ENCODE measurements around the gene MSX1.

MSX1 gene

DNA sequence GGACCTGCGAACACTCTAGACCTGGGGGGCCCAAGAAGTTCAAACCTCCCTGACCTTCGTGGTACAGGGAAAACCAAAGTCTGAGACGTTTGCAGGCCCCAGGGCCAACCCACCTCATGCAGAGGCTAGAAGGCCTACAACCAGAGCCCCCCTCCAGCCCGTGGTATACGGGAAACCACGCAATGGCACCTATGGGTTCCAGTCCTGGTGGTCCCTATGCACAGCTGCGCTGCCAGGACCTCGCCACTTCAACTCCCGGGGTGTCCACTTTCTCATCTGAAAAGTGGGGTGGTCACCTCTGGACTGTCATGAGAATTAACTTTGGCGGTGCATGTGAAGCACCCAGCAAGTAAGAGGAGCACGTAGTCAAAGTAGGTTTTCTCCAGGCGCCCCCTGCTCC, 8.4 kb upstream of the MSX1 start:
- H3K4me3 ChIP-seq (IDR thresholded peaks at IDR 0.05; ENCODE audit: insufficient read depth, low read depth, low read length) = no peak overlapping the region
- H3K27me3 ChIP-seq (ENCODE audit: insufficient read depth, low read depth) = peaks cover 7% of the 10 kb centered on the region; the same call in 1 of the 2 replicates
- H3K36me3 ChIP-seq (ENCODE audit: insufficient read depth) = no peaks in the 10 kb centered on the region
- H3K27ac ChIP-seq = no peak overlapping the region
- H4K20me1 ChIP-seq (ENCODE audit: insufficient read depth) = no peaks in the 10 kb centered on the region
- H3K9ac ChIP-seq = no peak overlapping the region
- no peaks in the 10 kb centered on the region for H3K79me2 ChIP-seq (ENCODE audit: insufficient read depth, low read depth)
- TF ChIP-seq, protein P1, sequence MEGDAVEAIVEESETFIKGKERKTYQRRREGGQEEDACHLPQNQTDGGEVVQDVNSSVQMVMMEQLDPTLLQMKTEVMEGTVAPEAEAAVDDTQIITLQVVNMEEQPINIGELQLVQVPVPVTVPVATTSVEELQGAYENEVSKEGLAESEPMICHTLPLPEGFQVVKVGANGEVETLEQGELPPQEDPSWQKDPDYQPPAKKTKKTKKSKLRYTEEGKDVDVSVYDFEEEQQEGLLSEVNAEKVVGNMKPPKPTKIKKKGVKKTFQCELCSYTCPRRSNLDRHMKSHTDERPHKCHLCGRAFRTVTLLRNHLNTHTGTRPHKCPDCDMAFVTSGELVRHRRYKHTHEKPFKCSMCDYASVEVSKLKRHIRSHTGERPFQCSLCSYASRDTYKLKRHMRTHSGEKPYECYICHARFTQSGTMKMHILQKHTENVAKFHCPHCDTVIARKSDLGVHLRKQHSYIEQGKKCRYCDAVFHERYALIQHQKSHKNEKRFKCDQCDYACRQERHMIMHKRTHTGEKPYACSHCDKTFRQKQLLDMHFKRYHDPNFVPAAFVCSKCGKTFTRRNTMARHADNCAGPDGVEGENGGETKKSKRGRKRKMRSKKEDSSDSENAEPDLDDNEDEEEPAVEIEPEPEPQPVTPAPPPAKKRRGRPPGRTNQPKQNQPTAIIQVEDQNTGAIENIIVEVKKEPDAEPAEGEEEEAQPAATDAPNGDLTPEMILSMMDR (conservative IDR thresholded peaks at IDR 0.05; ENCODE audit: low read depth, low read length) = no peak
- no peaks in the 10 kb centered on the region for H3K4me1 ChIP-seq (ENCODE audit: low read depth, poor library complexity, severe bottlenecking)
- no peak overlapping the region for H3K4me2 ChIP-seq
- H2AFZ ChIP-seq (ENCODE audit: low read depth) = no peak overlapping the region

DNA sequence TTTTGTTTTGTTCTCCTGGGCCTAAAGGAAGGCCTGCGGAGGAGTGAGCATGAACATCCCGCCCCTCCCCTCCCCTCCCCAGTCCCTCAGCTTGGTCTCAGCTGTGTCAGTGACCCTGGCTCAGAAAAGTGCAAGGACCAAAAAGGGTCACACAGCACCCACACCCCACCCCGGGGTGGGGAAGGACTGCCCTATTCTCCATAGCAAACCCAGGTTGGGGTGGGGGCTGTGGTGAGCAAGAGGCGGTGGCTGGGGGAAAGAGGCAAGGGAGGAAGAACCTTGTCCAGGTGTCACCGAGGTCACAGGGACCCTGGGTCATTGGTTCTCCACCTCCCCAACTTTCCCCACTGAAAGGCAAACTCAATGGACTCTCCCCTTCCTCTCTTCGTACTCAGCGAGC, 7.6 kb upstream of the MSX1 start:
- Histone ChIP-seq H2AFZ (ENCODE audit: low read depth) (no peak overlapping the region), H3K9ac (no peak overlapping the region), H3K79me2 (ENCODE audit: insufficient read depth, low read depth) (no peaks in the 10 kb centered on the region), H3K36me3 (ENCODE audit: insufficient read depth) (no peaks in the 10 kb centered on the region), H4K20me1 (ENCODE audit: insufficient read depth) (no peaks in the 10 kb centered on the region), H3K4me3 (IDR thresholded peaks at IDR 0.05; ENCODE audit: insufficient read depth, low read depth, low read length) (no peak overlapping the region), H3K4me2 (no peak overlapping the region), H3K27ac (no peak overlapping the region), H3K27me3 (ENCODE audit: insufficient read depth, low read depth) (peaks cover 13% of the 10 kb centered on the region), H3K4me1 (ENCODE audit: low read depth, poor library complexity, severe bottlenecking) (no peaks in the 10 kb centered on the region)
- TF ChIP-seq, protein P1 (conservative IDR thresholded peaks at IDR 0.05; ENCODE audit: low read depth, low read length) = no peak

DNA sequence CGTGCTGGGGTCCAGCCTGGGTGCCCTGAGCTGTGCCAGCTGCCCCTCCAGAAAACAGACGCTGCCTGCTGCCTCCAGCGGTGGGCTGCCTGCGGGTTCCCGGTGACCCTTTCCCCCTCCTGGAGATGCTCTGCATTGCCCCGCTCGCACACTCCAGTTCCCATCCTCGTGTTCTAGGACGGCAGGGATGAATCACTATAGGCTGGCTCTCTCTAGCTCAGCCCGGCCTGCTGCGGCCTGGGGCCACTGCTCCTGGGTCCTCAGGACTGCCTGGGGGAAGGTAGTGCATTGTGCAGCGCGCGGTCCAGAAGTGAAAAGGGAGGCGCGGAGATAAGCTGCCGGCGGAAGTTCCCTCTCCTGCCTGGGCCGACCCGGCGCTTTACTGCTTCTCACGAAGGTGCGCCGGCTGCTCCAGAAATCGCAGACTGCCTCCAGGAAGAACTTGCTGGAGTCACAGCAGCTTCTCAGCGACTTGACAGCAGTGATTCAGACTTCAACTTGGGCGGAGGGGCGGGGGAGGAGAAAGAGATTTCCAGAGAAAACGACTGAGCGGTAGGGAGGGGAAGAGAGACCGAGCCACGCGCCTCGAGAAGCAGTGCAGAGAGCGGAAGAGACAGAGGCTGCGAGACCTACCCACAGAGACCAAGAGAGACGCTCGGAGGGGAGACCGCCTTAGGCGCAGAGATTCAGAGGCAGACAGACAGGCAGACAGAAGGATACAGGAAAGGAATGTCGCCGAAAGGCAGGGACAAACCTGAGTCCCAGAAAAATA, 6.7 kb upstream of the MSX1 start:
- Histone ChIP-seq H3K9ac (no peak overlapping the region), H3K36me3 (ENCODE audit: insufficient read depth) (no peaks in the 10 kb centered on the region), H4K20me1 (ENCODE audit: insufficient read depth) (no peaks in the 10 kb centered on the region), H2AFZ (ENCODE audit: low read depth) (no peak overlapping the region), H3K27me3 (ENCODE audit: insufficient read depth, low read depth) (peaks cover 15% of the 10 kb centered on the region), H3K4me1 (ENCODE audit: low read depth, poor library complexity, severe bottlenecking) (no peaks in the 10 kb centered on the region), H3K79me2 (ENCODE audit: insufficient read depth, low read depth) (no peaks in the 10 kb centered on the region), H3K4me2 (no peak overlapping the region), H3K27ac (no peak overlapping the region), H3K4me3 (IDR thresholded peaks at IDR 0.05; ENCODE audit: insufficient read depth, low read depth, low read length) (no peak overlapping the region)
- TF ChIP-seq, protein P1 (conservative IDR thresholded peaks at IDR 0.05; ENCODE audit: low read depth, low read length) = no peak

DNA sequence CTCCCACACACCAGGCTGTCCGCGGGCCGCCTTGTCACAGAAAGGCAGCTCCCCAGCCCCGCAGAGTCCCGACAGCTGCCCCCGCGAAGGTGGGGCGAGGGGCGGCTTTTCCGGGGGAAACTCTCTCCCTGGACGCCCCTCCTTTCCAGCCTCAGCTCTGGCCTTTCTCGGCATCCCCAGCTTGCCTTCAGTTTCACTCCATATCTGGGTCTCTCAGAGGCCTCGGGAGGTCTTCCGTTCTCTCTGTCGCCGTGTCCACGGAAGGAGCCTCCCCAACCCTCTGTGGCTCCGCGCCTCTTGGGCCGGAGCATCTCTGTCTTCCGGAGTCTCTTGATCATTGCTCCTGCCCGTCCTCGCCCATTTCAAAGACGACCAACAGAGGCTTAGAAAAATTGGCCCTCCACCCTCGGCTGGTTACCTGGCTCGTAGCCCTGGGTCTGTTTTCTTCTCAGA, 6.1 kb upstream of the MSX1 start:
- Histone ChIP-seq H3K27me3 (ENCODE audit: insufficient read depth, low read depth) (peaks cover 15% of the 10 kb centered on the region), H3K79me2 (ENCODE audit: insufficient read depth, low read depth) (no peaks in the 10 kb centered on the region), H3K27ac (no peak overlapping the region), H3K36me3 (ENCODE audit: insufficient read depth) (no peaks in the 10 kb centered on the region), H3K4me3 (IDR thresholded peaks at IDR 0.05; ENCODE audit: insufficient read depth, low read depth, low read length) (no peak overlapping the region), H3K4me2 (no peak overlapping the region), H2AFZ (ENCODE audit: low read depth) (no peak overlapping the region), H3K9ac (no peak overlapping the region), H3K4me1 (ENCODE audit: low read depth, poor library complexity, severe bottlenecking) (no peaks in the 10 kb centered on the region), H4K20me1 (ENCODE audit: insufficient read depth) (no peaks in the 10 kb centered on the region)
- TF ChIP-seq, protein P1 (conservative IDR thresholded peaks at IDR 0.05; ENCODE audit: low read depth, low read length) = no peak
